GM18499 (cell line): Measurements from ENCODE around the gene MAP3K20.

Experiments used
- ATAC-seq: cut with Tn5 transposase; IDR thresholded peaks from one replicate; pipeline ENCODE4 v1.9.1; 2021; ENCODE audit warnings: moderate number of reproducible peaks; ENCODE audit not compliant: insufficient read depth, unreplicated experiment

Gene MAP3K20

DNA sequence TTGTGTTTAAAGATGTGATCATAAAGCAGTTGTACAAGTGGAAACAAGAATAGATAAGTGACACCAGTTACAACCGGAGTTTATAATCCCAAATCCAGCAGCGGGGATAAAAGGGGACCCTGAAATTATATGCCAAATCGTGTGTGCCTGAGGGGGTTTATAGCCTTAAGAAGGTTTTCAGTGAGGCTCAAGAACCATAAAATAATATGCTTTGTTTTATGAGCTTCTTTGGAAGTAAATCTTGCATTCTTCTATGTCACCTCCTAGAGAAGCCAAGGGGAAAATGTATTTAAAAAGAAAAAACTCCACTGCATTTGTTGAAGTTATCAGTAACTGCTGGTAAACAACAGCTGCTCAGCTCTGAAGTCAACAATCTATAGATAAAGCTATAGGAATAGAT lies 25.8 kb upstream of the MAP3K20 start:
- ATAC-seq = no peak

GRCh38 chr2:173050684-173051083 lies 25.0 kb upstream of the MAP3K20 start:
- no peak for ATAC-seq

GRCh38 chr2:173051463-173052215 lies 24.0 kb upstream of the MAP3K20 start:
- ATAC-seq = no peak

GRCh38 chr2:173053043-173053699 lies 22.5 kb upstream of the MAP3K20 start:
- no peak for ATAC-seq

GRCh38 chr2:173054466-173054865 lies 21.2 kb upstream of the MAP3K20 start:
- ATAC-seq = no peak

DNA sequence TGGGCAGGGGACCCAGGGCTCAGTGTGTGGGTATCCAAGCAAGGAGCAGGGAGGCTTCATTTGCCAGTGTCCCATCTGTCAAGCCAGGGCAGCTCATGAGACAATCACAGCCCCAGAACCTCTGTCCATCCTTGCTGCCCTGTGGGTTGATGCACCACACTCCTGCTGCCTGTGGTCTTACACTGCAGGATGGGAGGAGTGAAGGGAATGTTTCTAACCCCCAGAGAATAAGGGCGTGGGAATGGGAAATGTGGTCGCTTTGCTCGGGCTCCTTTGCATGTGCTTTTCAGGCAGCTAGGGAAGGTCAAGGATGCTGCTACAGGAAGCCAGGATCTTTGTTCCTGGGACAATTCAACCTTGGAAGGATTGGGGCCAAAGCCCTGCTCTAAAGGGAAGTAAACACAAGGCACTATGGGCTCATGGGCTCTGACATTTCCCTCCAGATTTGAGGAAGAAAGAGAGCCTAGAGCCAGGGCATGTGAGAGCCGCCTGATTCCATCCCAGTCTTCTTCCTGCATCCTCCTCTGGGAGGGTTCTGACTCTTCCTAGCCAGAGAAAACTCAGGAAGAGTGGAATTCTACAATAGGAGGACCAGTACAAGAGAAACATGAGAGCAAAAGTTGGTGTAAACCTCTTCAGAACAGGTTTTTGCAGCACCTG lies 18.8 kb upstream of the MAP3K20 start:
- ATAC-seq = no peak

GRCh38 chr2:173058097-173058496 lies 17.5 kb upstream of the MAP3K20 start:
- ATAC-seq = no peak

DNA sequence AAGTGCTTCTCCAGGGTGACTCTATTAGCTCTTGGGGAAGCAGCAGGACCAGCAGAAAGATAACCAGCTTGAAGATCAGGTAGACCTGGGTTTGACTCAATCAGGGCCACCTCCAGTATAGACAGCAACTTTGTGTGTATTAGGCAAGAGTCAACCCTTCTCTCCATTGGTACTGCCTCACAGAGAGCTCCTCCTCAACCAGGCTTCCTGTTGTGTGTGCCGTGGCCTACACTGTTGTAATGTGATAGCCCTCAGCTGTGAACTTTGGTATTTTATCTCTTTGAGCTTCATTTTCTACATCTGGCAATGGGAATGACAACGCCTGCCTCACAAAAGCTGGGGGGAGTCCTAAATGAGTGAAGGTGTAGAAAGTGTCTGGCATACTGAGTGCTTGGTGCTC lies 17.0 kb upstream of the MAP3K20 start:
- ATAC-seq = no peak

GRCh38 chr2:173059292-173059691 lies 16.4 kb upstream of the MAP3K20 start:
- no peak for ATAC-seq

- no peak for ATAC-seq
Measured at GRCh38 chr2:173059971-173060461, 15.6 kb upstream of the MAP3K20 start.

- no peak for ATAC-seq
Measured at GRCh38 chr2:173062801-173063200, 12.8 kb upstream of the MAP3K20 start.

DNA sequence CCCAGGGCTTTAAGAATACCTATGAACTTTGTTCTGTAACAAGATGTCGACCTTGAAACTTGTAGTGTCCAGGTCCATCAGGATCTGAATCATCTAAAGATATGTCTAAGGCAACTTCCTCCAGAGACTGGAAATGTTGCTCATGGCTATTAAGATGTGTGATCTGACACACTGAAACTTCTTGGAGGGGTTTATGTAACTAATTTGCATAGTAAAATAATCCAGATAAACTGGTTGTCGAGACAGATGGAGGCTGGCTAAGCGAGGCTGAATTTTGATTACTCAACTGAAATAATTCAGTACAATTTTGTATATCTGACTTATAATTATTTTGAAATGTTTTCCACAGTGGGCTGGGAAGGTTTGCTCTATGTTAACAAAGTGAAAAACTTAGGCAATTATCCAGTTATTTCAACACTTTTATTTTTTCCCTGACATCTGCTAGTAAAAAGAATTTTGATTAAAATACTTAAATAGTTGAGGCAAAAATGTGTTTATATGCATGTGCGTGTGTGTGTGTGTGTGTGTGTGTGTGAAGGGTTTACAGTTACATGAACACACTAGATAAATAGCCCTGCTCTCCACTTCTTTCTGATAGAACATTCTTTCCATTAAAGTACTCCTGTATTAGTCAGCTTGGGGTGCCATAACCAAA lies 11.4 kb upstream of the MAP3K20 start:
- no peak for ATAC-seq

DNA sequence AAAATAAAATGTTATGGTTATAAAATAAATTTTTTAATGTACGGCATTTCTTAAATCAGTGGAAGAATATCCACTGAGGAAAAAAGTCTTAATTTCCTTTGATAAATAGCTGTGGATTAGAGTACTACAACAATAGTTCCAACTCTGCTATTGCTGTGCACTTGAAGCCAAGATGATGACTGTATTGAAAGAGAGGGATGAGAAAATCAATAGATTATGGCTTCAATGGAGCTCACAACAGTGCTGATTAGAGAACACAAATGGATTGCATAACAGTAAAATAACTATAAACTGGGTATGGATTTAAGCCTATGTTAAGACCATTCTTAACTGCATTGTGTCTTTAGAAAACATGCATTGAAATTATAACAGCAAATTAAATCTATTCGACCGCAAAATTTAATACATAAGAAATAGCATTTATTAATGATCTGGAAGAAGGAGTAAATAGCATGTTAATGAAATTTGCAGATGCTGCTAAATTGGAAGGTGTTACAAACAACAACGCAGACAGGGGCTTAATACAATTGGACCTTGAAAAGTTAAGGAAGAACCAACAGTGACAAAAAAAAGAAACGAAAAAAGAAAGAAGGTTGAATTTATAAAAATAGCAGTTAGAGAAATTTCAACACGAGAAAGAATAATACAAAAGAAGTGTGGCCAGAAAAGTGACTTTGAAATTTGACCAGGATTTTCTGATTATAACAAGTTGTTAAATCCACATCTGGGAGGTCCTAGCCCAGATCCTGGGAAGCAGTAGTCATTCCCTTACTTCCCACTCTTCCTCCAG lies 8.6 kb upstream of the MAP3K20 start:
- no peak for ATAC-seq

DNA sequence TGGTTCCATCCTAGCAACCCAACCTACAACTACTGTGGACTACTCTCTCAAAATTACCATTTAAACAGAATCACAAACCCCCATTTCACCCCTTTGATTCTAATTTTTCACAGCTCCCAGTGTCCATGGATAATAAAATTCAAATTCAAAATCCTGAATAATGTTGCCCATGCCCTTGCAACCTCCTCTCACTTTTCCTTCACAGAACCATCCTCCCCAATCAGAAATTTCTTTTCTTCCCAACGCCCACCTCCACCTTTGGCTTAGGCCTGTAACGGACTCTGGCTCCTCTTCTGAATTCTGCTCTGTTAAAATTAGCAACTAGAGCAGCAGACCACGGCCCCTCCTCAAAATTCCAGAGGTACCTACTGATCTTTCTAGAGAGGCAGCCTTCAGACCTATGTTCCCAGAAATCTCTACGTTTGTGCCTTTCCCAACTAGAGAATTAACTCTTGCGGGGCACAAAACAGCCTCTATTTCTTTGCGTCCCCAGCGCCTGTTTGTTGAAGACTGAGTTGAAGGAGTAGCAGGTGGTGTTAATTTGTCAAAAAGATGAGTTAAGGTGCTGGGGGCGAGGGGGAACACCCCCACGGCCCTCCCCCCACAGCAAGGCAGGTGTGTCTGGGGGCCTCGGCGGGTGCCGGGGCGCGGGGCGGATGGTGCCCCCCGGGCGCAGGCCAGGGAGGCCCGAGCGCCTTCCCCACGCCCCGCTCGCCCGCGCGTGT lies 428 bp upstream of the MAP3K20 start:
- no peak for ATAC-seq

- ATAC-seq = no peak
Measured at GRCh38 chr2:173076581-173077345, 1.1 kb downstream of the MAP3K20 start.

- ATAC-seq = no peak
Measured at GRCh38 chr2:173077506-173078177, 2.0 kb downstream of the MAP3K20 start.

DNA sequence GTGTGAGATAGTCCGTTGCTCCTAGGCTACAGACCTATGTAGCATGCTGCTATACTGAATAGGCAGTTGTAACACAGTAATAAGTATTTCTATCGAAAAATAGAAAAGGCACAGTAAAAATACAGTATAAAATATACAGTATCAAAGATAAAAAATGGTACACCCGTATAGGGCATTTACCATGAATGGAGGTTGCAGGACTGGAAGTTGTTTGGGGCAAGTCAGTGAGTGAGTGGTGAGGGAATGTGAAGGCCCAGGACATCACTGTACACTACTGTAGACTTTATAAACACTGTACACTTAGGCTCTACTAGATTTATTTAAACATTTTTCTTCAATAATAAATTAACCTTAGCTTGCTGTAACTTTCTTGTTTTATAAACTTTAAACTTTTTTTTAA lies 3.5 kb downstream of the MAP3K20 start:
- ATAC-seq = no peak
